ENCODE measurements around the gene NDUFA13. TPM values are rescaled to one million over a fixed set of nuclear protein-coding genes. Genes with fewer than 3 reads are reported as not detected.

The NDUFA13 gene
- total RNA-seq, 1 donor from 2014 or later, result 294 TPM

- no peak for DNase-seq
- Mint-ChIP-seq H3K4me3 (no peak overlapping the region), H3K27ac (no peak overlapping the region), H3K9me3 (no peaks in the 10 kb centered on the region), H3K4me1 (no peaks in the 10 kb centered on the region), H3K27me3 (no peaks in the 10 kb centered on the region), H3K36me3 (ENCODE audit: low read depth) (peaks cover 30% of the 10 kb centered on the region)
- ATAC-seq (ENCODE audit: low read depth), result no peak
- no peak for TF ChIP-seq CTCF (IDR thresholded peaks at IDR 0.05)
- ChIA-PET CTCF (no interaction called here), POLR2A (no interaction called here)
- intact Hi-C loops (cut with micrococcal nuclease), result no loop called here
Observed at GRCh38 chr19:19568802-19569756, 53.1 kb downstream of the NDUFA13 start.

DNA sequence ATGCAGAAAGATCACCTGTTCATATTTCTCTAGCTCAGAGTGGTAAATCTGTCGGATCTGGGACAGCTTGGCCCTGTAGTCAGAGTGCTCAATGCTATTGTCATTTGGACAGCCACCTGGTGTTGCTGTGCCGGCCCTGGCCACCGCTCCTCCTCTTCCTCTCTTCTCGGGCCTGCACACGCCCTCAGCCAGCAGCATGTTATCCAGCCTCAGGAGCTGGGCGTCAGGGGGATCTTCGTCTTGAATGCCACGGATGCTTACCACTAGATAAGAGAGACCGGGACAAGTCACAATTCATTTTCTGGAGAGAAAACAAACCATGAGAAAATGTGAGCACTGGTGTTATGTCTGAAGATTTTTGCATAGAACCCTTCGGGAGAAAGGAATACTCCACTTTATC is 54.5 kb downstream of the NDUFA13 start:
- TF ChIP-seq CTCF (IDR thresholded peaks at IDR 0.05), result no peak
- peaks cover 17% of the 10 kb centered on the region for H3K36me3 Mint-ChIP-seq (ENCODE audit: low read depth)
- DNase-seq (no peak), ATAC-seq (ENCODE audit: low read depth) (no peak)
- H3K4me3 Mint-ChIP-seq, result no peak overlapping the region
- ChIA-PET CTCF (interaction anchor here (1.3 kb wide), 1 partner anchor 38 kb away, joined by 3 read pairs; no protein-coding TSS in a partner anchor), POLR2A (no interaction called here)
- H3K9me3 Mint-ChIP-seq, result no peaks in the 10 kb centered on the region
- no peaks in the 10 kb centered on the region for H3K27me3 Mint-ChIP-seq
- no peak overlapping the region for H3K27ac Mint-ChIP-seq
- no peaks in the 10 kb centered on the region for H3K4me1 Mint-ChIP-seq
- intact Hi-C loops (cut with micrococcal nuclease), result no loop called here

- no peaks in the 10 kb centered on the region for H3K9me3 Mint-ChIP-seq
- POLR2A ChIA-PET, result interaction anchor here (0.6 kb wide), 1 partner anchor 17 kb away, joined by 6 read pairs; no protein-coding TSS in a partner anchor
Observed at GRCh38 chr19:19571071-19571786, 55.2 kb downstream of the NDUFA13 start.

GRCh38 chr19:19575411-19575810 is 59.4 kb downstream of the NDUFA13 start:
- ATAC-seq (ENCODE audit: low read depth) (no peak), DNase-seq (no peak)
- H3K4me1 Mint-ChIP-seq, result no peaks in the 10 kb centered on the region
- H3K36me3 Mint-ChIP-seq (ENCODE audit: low read depth), result peaks cover 2% of the 10 kb centered on the region
- POLR2A ChIA-PET, result interaction anchor here (0.6 kb wide), 1 partner anchor 40 kb away, joined by 5 read pairs; no protein-coding TSS in a partner anchor
- CTCF ChIA-PET, result no interaction called here
- no peak overlapping the region for H3K27ac Mint-ChIP-seq
- no peaks in the 10 kb centered on the region for H3K9me3 Mint-ChIP-seq
- intact Hi-C loops (cut with micrococcal nuclease), result no loop called here
- H3K27me3 Mint-ChIP-seq, result no peaks in the 10 kb centered on the region
- no peak for TF ChIP-seq CTCF (IDR thresholded peaks at IDR 0.05)
- H3K4me3 Mint-ChIP-seq, result no peak overlapping the region

More at GRCh38 chr19:19571071-19571786, 55.2 kb downstream of the NDUFA13 start:
- CTCF ChIA-PET, result interaction anchor here (1.3 kb wide), 1 partner anchor 39 kb away, joined by 3 read pairs; no protein-coding TSS in a partner anchor
- no peak overlapping the region for H3K27ac Mint-ChIP-seq
- H3K4me1 Mint-ChIP-seq, result no peaks in the 10 kb centered on the region
- no peak overlapping the region for H3K4me3 Mint-ChIP-seq
- ATAC-seq (ENCODE audit: low read depth) (no peak), DNase-seq (no peak)
- H3K36me3 Mint-ChIP-seq (ENCODE audit: low read depth), result peaks cover 16% of the 10 kb centered on the region
- TF ChIP-seq CTCF (IDR thresholded peaks at IDR 0.05), result no peak
- intact Hi-C loops (cut with micrococcal nuclease), result no loop called here
- no peaks in the 10 kb centered on the region for H3K27me3 Mint-ChIP-seq

Other genes starting within 250 kb of the NDUFA13 start
- not detected in 2 replicates for gene TM6SF2, start 242.9 kb upstream of the NDUFA13 start, total RNA-seq
- gene SUGP1, start 195.7 kb upstream of the NDUFA13 start, total RNA-seq, result 68.6 and 73.0 TPM in 2 replicates
- gene MAU2, start 195.4 kb upstream of the NDUFA13 start, total RNA-seq, result 107 and 126 TPM in 2 replicates
- 116 and 126 TPM in 2 replicates for gene GATAD2A, start 110.5 kb upstream of the NDUFA13 start, total RNA-seq
- 4.0 and 4.3 TPM in 2 replicates for gene TSSK6, start 677 bp upstream of the NDUFA13 start, total RNA-seq
- gene YJEFN3, start 12.7 kb downstream of the NDUFA13 start, total RNA-seq, result 7.8 and 9.1 TPM in 2 replicates
- gene CILP2, start 22.0 kb downstream of the NDUFA13 start, total RNA-seq, result 0.27 and 0.29 TPM in 2 replicates
- gene PBX4, start 102.5 kb downstream of the NDUFA13 start, total RNA-seq, result 19.4 and 21.8 TPM in 2 replicates
- gene LPAR2, start 112.0 kb downstream of the NDUFA13 start, total RNA-seq, result 29.0 and 33.7 TPM in 2 replicates
- gene GMIP, start 127.4 kb downstream of the NDUFA13 start, total RNA-seq, result 129 and 130 TPM in 2 replicates
- gene ATP13A1, start 147.5 kb downstream of the NDUFA13 start, total RNA-seq, result 125 and 135 TPM in 2 replicates
- 45.6 and 52.6 TPM in 2 replicates for gene ZNF101, start 152.6 kb downstream of the NDUFA13 start, total RNA-seq
- gene ZNF14, start 216.9 kb downstream of the NDUFA13 start, total RNA-seq, result 11.8 and 13.4 TPM in 2 replicates

All from activated B cell treated with CpG ODN at 0.5 μM for 24 hours (primary cell).